Endodermal cell (in vitro differentiated cells): ENCODE results near the gene OR1J4. TPM values are rescaled to one million over a fixed set of nuclear protein-coding genes. Genes with fewer than 3 reads are reported as not detected.

Experiments
- DNase-seq: peaks from one replicate; pipeline ENCODE4 v3.0.0-alpha.2; 2017
- H3K27ac ChIP-seq: 2 replicates; pipeline ENCODE4 v1.5.1; 2013; ENCODE audit warnings: mild to moderate bottlenecking, low read depth, low read length, moderate library complexity
- H3K27me3 ChIP-seq: 2 replicates; pipeline ENCODE4 v1.6.1; 2013; ENCODE audit warnings: mild to moderate bottlenecking, low read length, moderate library complexity; ENCODE audit not compliant: insufficient read depth, control insufficient read depth, poor library complexity, severe bottlenecking
- H3K36me3 ChIP-seq: 2 replicates; pipeline ENCODE4 v1.7.0; 2013; ENCODE audit warnings: mild to moderate bottlenecking, low read length, moderate library complexity; ENCODE audit not compliant: control insufficient read depth, insufficient read depth
- H3K4me1 ChIP-seq: one replicate; pipeline ENCODE4 v1.7.0; 2013; ENCODE audit warnings: low read length; ENCODE audit not compliant: control insufficient read depth, insufficient read depth
- H3K4me3 ChIP-seq: 2 replicates; pipeline ENCODE4 v1.5.1; 2013; ENCODE audit warnings: mild to moderate bottlenecking, low read length, moderate library complexity
- H3K9ac ChIP-seq: 2 replicates; pipeline ENCODE4 v1.6.1; 2013; ENCODE audit warnings: mild to moderate bottlenecking, low read length, moderate library complexity; ENCODE audit not compliant: poor library complexity, severe bottlenecking; ENCODE audit errors: extremely low read depth
- H3K9me3 ChIP-seq: 2 replicates; pipeline ENCODE4 v1.6.1; 2013; ENCODE audit warnings: mild to moderate bottlenecking, low read length, moderate library complexity; ENCODE audit not compliant: control insufficient read depth
- H3K27ac Mint-ChIP-seq: 2 replicates; pipeline ENCODE4 v1.8.0; 2020; ENCODE audit warnings: mixed read lengths
- H3K27me3 Mint-ChIP-seq: 2 replicates; pipeline ENCODE4 v1.8.0; 2021; ENCODE audit warnings: mild to moderate bottlenecking, mixed read lengths; ENCODE audit not compliant: insufficient read depth
- H3K36me3 Mint-ChIP-seq: 2 replicates; pipeline ENCODE4 v1.8.0; 2020; ENCODE audit warnings: low read depth, mixed read lengths
- H3K4me1 Mint-ChIP-seq: 2 replicates; pipeline ENCODE4 v1.8.0; 2020; ENCODE audit warnings: mixed read lengths
- H3K4me3 Mint-ChIP-seq: 2 replicates; pipeline ENCODE4 v1.8.0; 2020; ENCODE audit warnings: mild to moderate bottlenecking, moderate library complexity, mixed read lengths
- H3K9me3 Mint-ChIP-seq: 2 replicates; pipeline ENCODE4 v1.8.0; 2020; ENCODE audit warnings: mild to moderate bottlenecking, mixed read lengths
- WGBS, 2 experiments: methylation state at CpG; one replicate each; pipeline versions ENCODE4 v1.1.5 to v1.1.7; 2013; ENCODE audit warnings: missing lambda C conversion rate in 2 of 2, mixed read lengths in 1 of 2; ENCODE audit not compliant: insufficient coverage in 1 of 2, insufficient read length in 1 of 2; 5-methylcytosine and 5-hydroxymethylcytosine counted together
- total RNA-seq, 2 donors: library from RNA; stranded (reverse); fragmentation: NEBNext Ultra II Directional in 1 of 2; extraction: Animal tissue kit (Norgen Biotek cat#: 25700) in 1 of 2; gene quantifications; 2 replicates in 1 of 2; 3 replicates in 1 of 2; pipeline ENCODE4 v1.2.1, GENCODE V29; 2021
- TF ChIP-seq, protein P1 (sequence below): fragments of 200-600 bp; sonication (generic); conservative IDR thresholded peaks from 2 replicates; pipeline ENCODE4 v1.5.0; 2021; ENCODE audit warnings: antibody characterized with exemption, mild to moderate bottlenecking

The OR1J4 gene
- total RNA-seq, 2 donors from 2014 or later, result not detected

DNA sequence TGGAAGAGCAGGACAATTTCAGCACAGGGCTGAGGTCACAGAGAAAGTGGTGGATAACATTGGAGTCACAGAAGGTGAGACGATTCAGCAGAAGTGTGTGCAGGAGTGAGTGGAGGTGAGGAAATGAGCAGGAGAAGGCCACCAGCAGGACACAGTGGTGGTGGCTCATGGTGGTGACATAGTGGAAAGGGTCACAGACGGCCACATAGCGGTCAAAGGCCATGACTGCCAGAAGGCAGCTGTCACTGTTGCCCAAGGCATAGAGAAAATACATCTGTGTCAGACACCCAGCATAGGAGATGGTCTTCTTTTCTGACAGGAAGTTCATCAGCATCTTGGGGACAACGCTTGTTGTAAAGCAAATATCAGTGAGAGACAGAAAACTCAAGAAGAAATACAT is 49.0 kb downstream of the OR1J4 start:
- Mint-ChIP-seq H3K4me1 (no peaks in the 10 kb centered on the region), H3K36me3 (no peaks in the 10 kb centered on the region), H3K9me3 (peaks cover 45% of the 10 kb centered on the region), H3K4me3 (no peak overlapping the region), H3K27ac (no peak overlapping the region), H3K27me3 (peaks cover 12% of the 10 kb centered on the region)
- Histone ChIP-seq H3K4me3 (no peak overlapping the region), H3K9ac (no peak overlapping the region), H3K27me3 (no peaks in the 10 kb centered on the region), H3K36me3 (no peaks in the 10 kb centered on the region), H3K4me1 (no peaks in the 10 kb centered on the region), H3K9me3 (peaks cover 21% of the 10 kb centered on the region), H3K27ac (no peak overlapping the region)
- WGBS, 2 experiments, result 85 to 88% methylated on average over 4 of the region's 4 CpGs
- TF ChIP-seq, protein P1, sequence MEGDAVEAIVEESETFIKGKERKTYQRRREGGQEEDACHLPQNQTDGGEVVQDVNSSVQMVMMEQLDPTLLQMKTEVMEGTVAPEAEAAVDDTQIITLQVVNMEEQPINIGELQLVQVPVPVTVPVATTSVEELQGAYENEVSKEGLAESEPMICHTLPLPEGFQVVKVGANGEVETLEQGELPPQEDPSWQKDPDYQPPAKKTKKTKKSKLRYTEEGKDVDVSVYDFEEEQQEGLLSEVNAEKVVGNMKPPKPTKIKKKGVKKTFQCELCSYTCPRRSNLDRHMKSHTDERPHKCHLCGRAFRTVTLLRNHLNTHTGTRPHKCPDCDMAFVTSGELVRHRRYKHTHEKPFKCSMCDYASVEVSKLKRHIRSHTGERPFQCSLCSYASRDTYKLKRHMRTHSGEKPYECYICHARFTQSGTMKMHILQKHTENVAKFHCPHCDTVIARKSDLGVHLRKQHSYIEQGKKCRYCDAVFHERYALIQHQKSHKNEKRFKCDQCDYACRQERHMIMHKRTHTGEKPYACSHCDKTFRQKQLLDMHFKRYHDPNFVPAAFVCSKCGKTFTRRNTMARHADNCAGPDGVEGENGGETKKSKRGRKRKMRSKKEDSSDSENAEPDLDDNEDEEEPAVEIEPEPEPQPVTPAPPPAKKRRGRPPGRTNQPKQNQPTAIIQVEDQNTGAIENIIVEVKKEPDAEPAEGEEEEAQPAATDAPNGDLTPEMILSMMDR, result no peak
- DNase-seq, result no peak

Other genes with a start within 250 kb of the OR1J4 start
- 1 to 10 TPM in 1 of 2 donors, under 1 TPM in 1; 0.84 to 1.1 TPM for gene PTGS1, start 148.1 kb upstream of the OR1J4 start, total RNA-seq
- gene OR1J1, start 41.2 kb upstream of the OR1J4 start, total RNA-seq, result not detected
- gene OR1J2, start 8.3 kb upstream of the OR1J4 start, total RNA-seq, result not detected
- not detected for gene OR1N1, start 8.2 kb downstream of the OR1J4 start, total RNA-seq
- not detected for gene OR1N2, start 34.0 kb downstream of the OR1J4 start, total RNA-seq
- not detected for gene OR1L8, start 64.2 kb downstream of the OR1J4 start, total RNA-seq
- gene OR1Q1, start 95.6 kb downstream of the OR1J4 start, total RNA-seq, result not detected
- not detected for gene OR1B1, start 138.5 kb downstream of the OR1J4 start, total RNA-seq
- gene OR1L1, start 142.6 kb downstream of the OR1J4 start, total RNA-seq, result not detected
- not detected for gene OR1L3, start 156.0 kb downstream of the OR1J4 start, total RNA-seq
- not detected for gene OR1L4, start 204.8 kb downstream of the OR1J4 start, total RNA-seq
- not detected for gene OR1L6, start 223.2 kb downstream of the OR1J4 start, total RNA-seq